HG02840 (cell line): ENCODE data around the gene SND1.
"Not testable (repeated sequence)": the region's sequence is repeated elsewhere in the genome, so short reads cannot be mapped to it uniquely, and the experiment has no call there.

ENCODE experiments used
- ATAC-seq: cut with Tn5 transposase; IDR thresholded peaks from one replicate; pipeline ENCODE4 v1.9.1; 2021; ENCODE audit warnings: mild to moderate bottlenecking, moderate library complexity, moderate number of reproducible peaks; ENCODE audit not compliant: unreplicated experiment, low FRiP score

Gene SND1

GRCh38 chr7:127652333-127653248 lies 597 bp downstream of the SND1 start:
- ATAC-seq, result peak; percentile 25

- ATAC-seq, result no peak
Measured at GRCh38 chr7:127653396-127653795, 1.4 kb downstream of the SND1 start.

GRCh38 chr7:127654404-127655394 lies 2.7 kb downstream of the SND1 start:
- ATAC-seq, result no peak

GRCh38 chr7:127655720-127656119 lies 3.7 kb downstream of the SND1 start:
- no peak for ATAC-seq

- no peak for ATAC-seq
Measured at GRCh38 chr7:127657500-127657899, 5.5 kb downstream of the SND1 start.

GRCh38 chr7:127658970-127659630 lies 7.1 kb downstream of the SND1 start:
- no peak for ATAC-seq

- ATAC-seq, result no peak
Measured at GRCh38 chr7:127665922-127666321, 13.9 kb downstream of the SND1 start.

- no peak for ATAC-seq
Measured at GRCh38 chr7:127666602-127667001, 14.6 kb downstream of the SND1 start.

- peak; percentile 59 for ATAC-seq
Measured at GRCh38 chr7:127667017-127667670, 15.2 kb downstream of the SND1 start.

GRCh38 chr7:127667759-127668530 lies 16.0 kb downstream of the SND1 start:
- no peak for ATAC-seq

GRCh38 chr7:127671341-127671740 lies 19.3 kb downstream of the SND1 start:
- no peak for ATAC-seq

GRCh38 chr7:127673902-127674301 lies 21.9 kb downstream of the SND1 start:
- no peak for ATAC-seq

- ATAC-seq, result no peak
Measured at GRCh38 chr7:127674361-127674760, 22.4 kb downstream of the SND1 start.

- ATAC-seq, result not testable (repeated sequence)
Measured at GRCh38 chr7:127674923-127675322, 22.9 kb downstream of the SND1 start.

- no peak for ATAC-seq
Measured at GRCh38 chr7:127675721-127676120, 23.7 kb downstream of the SND1 start.

GRCh38 chr7:127677433-127678230 lies 25.6 kb downstream of the SND1 start:
- no peak for ATAC-seq

- no peak for ATAC-seq
Measured at GRCh38 chr7:127678337-127678736, 26.3 kb downstream of the SND1 start.

- peak; percentile 61 for ATAC-seq
Measured at GRCh38 chr7:127678947-127679346, 27.0 kb downstream of the SND1 start.
